ENCODE data around the gene ROMO1. TPM values are rescaled to one million over a fixed set of nuclear protein-coding genes. Genes with fewer than 3 reads are reported as not detected.

The ROMO1 gene
- polyA plus RNA-seq, 1 donor from 2014 or later, result 323 TPM

- Mint-ChIP-seq H3K27ac (peak overlapping the region; percentile 43 to 67 (median 66)), H3K9me3 (no peaks in the 10 kb centered on the region), H3K4me1 (peaks cover 8 to 10% (median 8%) of the 10 kb centered on the region in 3 donors), H3K36me3 (no peaks in the 10 kb centered on the region), H3K4me3 (peak overlapping the region in 1 of 4 donors; percentile 11), H3K27me3 (no peaks in the 10 kb centered on the region)
These were observed 25.4 kb downstream of the ROMO1 start for GRCh38 chr20:35724321-35725230.

GRCh38 chr20:35726842-35727711 is 27.9 kb downstream of the ROMO1 start:
- Mint-ChIP-seq H3K36me3 (no peaks in the 10 kb centered on the region), H3K4me3 (no peak overlapping the region), H3K27ac (peak overlapping the region in 1 of 3 donors; percentile 66), H3K27me3 (no peaks in the 10 kb centered on the region), H3K9me3 (no peaks in the 10 kb centered on the region), H3K4me1 (peaks cover 5 to 18% (median 14%) of the 10 kb centered on the region in 3 donors)

- peak overlapping the region in 1 of 3 donors; percentile 35 for H3K27ac Mint-ChIP-seq
- no peaks in the 10 kb centered on the region for H3K36me3 Mint-ChIP-seq
- peaks cover 11 to 30% (median 18%) of the 10 kb centered on the region in 3 donors for H3K4me1 Mint-ChIP-seq
- H3K9me3 Mint-ChIP-seq, result no peaks in the 10 kb centered on the region
- H3K27me3 Mint-ChIP-seq, result no peaks in the 10 kb centered on the region
- H3K4me3 Mint-ChIP-seq, result peak overlapping the region in 1 of 4 donors; percentile 50
These were observed 30.1 kb downstream of the ROMO1 start for GRCh38 chr20:35729283-35729807.

GRCh38 chr20:35729836-35730582 is 30.8 kb downstream of the ROMO1 start:
- H3K9me3 Mint-ChIP-seq, result no peaks in the 10 kb centered on the region
- H3K4me1 Mint-ChIP-seq, result peaks cover 18 to 35% (median 24%) of the 10 kb centered on the region in 3 donors
- peak overlapping the region in 1 of 3 donors; percentile 35 for H3K27ac Mint-ChIP-seq
- no peaks in the 10 kb centered on the region for H3K27me3 Mint-ChIP-seq
- H3K36me3 Mint-ChIP-seq, result no peaks in the 10 kb centered on the region
- H3K4me3 Mint-ChIP-seq, result peak overlapping the region in 3 of 4 donors; percentile 22 to 50 (median 36)

DNA sequence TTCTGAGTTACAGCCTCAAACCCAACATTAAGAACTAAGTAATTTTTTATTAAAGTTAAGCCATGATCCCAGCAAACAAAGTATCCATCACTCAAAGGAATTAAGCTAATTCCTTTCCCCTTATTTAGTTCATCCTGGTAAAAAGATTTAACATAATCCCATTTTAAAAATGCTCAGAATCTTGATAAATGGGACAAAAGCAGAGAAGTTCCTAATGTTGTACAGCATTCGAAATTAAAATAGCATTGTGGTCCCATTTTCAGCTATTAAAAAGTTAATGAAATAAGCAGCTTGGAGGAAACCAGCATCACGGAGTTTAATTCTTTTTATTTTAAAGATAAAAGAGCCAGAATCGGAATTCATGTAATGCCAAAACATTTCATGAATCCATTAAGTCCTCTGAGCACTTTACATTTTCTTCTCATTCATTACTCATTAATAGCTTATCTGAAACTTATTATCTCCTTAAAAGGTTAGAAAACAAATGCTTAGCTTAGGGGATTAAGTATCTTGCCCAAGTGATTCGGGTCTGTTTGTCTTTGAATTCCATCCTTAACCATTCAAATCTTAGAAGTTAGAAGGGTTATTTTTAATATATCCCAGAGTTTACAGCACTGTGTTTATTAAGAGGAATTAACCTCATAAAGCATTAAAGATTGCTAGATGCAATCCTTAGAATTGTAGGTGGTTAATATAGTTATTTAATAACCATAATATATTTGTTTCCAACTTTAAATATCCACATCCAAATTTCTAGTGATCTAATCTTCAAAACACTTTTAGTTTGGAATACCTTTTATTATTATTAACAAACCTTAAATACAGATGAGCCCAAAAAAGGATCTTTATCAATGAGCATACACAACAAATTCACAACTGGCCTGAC is 31.6 kb downstream of the ROMO1 start:
- Mint-ChIP-seq H3K27me3 (no peaks in the 10 kb centered on the region), H3K9me3 (no peaks in the 10 kb centered on the region), H3K36me3 (no peaks in the 10 kb centered on the region), H3K4me3 (peak overlapping the region in 1 of 4 donors; percentile 22), H3K27ac (peak overlapping the region in 2 of 3 donors; percentile 31 to 35), H3K4me1 (peaks cover 23 to 36% (median 28%) of the 10 kb centered on the region in 3 donors)

GRCh38 chr20:35731469-35731788 is 32.2 kb downstream of the ROMO1 start:
- Mint-ChIP-seq H3K9me3 (no peaks in the 10 kb centered on the region), H3K27me3 (no peaks in the 10 kb centered on the region), H3K27ac (peak overlapping the region in 2 of 3 donors; percentile 62), H3K36me3 (no peaks in the 10 kb centered on the region), H3K4me3 (no peak overlapping the region), H3K4me1 (peaks cover 29 to 40% (median 34%) of the 10 kb centered on the region in 3 donors)

GRCh38 chr20:35731862-35732643 is 32.8 kb downstream of the ROMO1 start:
- Mint-ChIP-seq H3K4me3 (peak overlapping the region in 1 of 4 donors; percentile 27), H3K27me3 (no peaks in the 10 kb centered on the region), H3K4me1 (peaks cover 29 to 38% (median 34%) of the 10 kb centered on the region in 3 donors), H3K9me3 (no peaks in the 10 kb centered on the region), H3K27ac (peak overlapping the region; percentile 41 to 90 (median 62)), H3K36me3 (no peaks in the 10 kb centered on the region)

GRCh38 chr20:35732644-35732982 is 33.4 kb downstream of the ROMO1 start:
- no peaks in the 10 kb centered on the region for H3K27me3 Mint-ChIP-seq
- H3K27ac Mint-ChIP-seq, result peak overlapping the region in 2 of 3 donors; percentile 62 to 90
- H3K4me1 Mint-ChIP-seq, result peaks cover 29 to 38% (median 34%) of the 10 kb centered on the region in 3 donors
- H3K36me3 Mint-ChIP-seq, result no peaks in the 10 kb centered on the region
- H3K4me3 Mint-ChIP-seq, result peak overlapping the region in 2 of 4 donors; percentile 27 to 63
- no peaks in the 10 kb centered on the region for H3K9me3 Mint-ChIP-seq

- Mint-ChIP-seq H3K9me3 (no peaks in the 10 kb centered on the region), H3K4me3 (peak overlapping the region in 2 of 4 donors; percentile 24 to 40), H3K4me1 (peaks cover 38 to 48% (median 39%) of the 10 kb centered on the region in 3 donors), H3K27ac (peak overlapping the region in 2 of 3 donors; percentile 62 to 78), H3K27me3 (no peaks in the 10 kb centered on the region), H3K36me3 (no peaks in the 10 kb centered on the region)
These were observed 35.2 kb downstream of the ROMO1 start for GRCh38 chr20:35734374-35734773.

DNA sequence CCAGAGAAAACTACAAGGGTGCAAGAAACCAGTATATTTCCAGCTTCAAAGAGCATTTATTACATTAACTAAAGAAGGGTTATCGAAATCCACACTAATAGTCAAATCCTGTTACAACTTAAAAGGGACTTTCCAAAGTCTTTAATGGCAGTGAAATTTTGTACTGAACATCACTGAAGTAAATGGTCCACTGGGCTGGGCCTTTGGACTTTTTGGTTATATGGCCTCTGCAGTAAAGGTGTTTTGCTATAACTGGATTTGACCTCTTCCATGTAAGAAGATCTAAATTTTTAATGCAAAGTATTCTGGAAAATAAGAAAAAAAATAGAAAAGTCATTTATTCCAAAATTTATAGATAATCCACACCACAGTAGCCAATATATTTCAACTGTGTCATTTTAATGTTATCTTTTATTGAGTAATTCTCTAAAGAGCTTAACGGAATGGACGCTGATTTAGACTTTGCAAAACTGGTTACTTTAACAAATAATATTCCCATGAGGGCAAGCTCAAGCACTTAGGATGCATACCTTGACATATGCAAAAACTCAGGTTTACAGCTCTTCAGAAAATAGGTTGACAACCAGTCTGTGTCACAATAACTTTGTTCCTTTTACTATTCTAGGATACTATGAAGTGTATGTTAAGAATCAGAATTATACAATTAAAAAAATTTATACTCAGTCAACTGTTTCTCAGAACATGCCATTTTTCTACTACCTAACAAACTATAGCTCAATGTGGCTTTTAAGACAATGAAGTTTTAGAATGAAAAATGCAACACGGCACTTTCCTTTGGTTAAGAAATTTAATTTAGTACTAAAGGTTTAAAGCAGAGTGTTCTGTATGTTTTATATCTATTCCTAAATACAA is 35.8 kb downstream of the ROMO1 start:
- peaks cover 42 to 52% (median 42%) of the 10 kb centered on the region in 3 donors for H3K4me1 Mint-ChIP-seq
- no peaks in the 10 kb centered on the region for H3K36me3 Mint-ChIP-seq
- no peaks in the 10 kb centered on the region for H3K27me3 Mint-ChIP-seq
- no peaks in the 10 kb centered on the region for H3K9me3 Mint-ChIP-seq
- peak overlapping the region in 3 of 4 donors; percentile 18 to 69 (median 50) for H3K4me3 Mint-ChIP-seq
- peak overlapping the region; percentile 11 to 79 (median 78) for H3K27ac Mint-ChIP-seq

DNA sequence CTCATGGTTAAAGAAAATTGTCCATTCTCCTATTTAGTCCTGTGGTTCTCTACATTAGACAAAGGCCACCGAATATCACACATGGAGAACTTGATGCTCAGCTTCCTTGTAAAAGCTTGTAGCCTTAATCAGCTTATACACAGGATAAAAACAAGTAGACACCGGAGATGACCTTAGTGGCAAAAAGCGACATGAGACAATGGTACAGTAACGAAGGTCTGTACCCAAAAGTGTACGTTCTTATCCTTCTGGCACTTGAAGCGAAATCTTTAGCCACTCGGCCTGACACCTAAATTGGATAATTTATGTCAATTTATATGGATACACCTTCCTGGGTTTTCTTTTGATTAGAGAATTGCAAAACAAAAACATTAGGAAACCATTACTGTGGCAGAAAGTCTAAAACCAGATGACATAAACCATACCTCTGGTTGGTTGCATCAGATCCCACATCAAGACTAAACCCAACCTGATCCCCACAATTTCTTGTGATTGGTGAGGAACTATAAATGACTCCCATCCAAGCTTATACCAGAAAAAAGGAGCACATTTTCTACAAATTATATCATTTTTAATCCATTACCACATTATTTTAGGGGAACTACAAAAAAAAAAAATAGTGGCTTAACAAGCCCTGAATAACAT is 36.7 kb downstream of the ROMO1 start:
- peaks cover 44 to 50% (median 46%) of the 10 kb centered on the region in 3 donors for H3K4me1 Mint-ChIP-seq
- H3K4me3 Mint-ChIP-seq, result peak overlapping the region in 3 of 4 donors; percentile 18 to 69 (median 50)
- H3K9me3 Mint-ChIP-seq, result no peaks in the 10 kb centered on the region
- H3K36me3 Mint-ChIP-seq, result peaks cover 4% of the 10 kb centered on the region
- H3K27ac Mint-ChIP-seq, result peak overlapping the region in 2 of 3 donors; percentile 11 to 79
- no peaks in the 10 kb centered on the region for H3K27me3 Mint-ChIP-seq

All from IgD-negative memory B cell (primary cell).